DOHH2 (cell line): ENCODE measurements around the gene HIVEP3.

Experiments used
- CTCF ChIP-seq: fragments of 200-600 bp; sonication (generic); IDR thresholded peaks from one replicate; pipeline ENCODE4 v1.5.1; 2014; ENCODE audit warnings: antibody characterized with exemption, mild to moderate bottlenecking, low read depth, low read length; ENCODE audit not compliant: poor library complexity, severe bottlenecking
- EZH2phosphoT487 ChIP-seq: fragments of 200-600 bp; sonication (generic); IDR thresholded peaks from 2 replicates; pipeline ENCODE4 v1.6.1; 2017; ENCODE audit warnings: borderline replicate concordance, mild to moderate bottlenecking, antibody characterized with exemption, low read length, moderate library complexity, mixed read lengths

- TF ChIP-seq CTCF (no peak), EZH2phosphoT487 (no peak)
These were observed 243.3 kb downstream of the HIVEP3 start for GRCh38 chr1:41675401-41675800.
